Cardiac muscle cell (in vitro differentiated cells and primary cell): ENCODE results near the gene GSC2. TPM values are rescaled to one million over a fixed set of nuclear protein-coding genes. Genes with fewer than 3 reads are reported as not detected.

Source experiments
- DNase-seq, 2 donors: peaks; one replicate each; pipeline versions ENCODE4 v3.0.0 to v3.0.0-alpha.2; 2010 to 2017; ENCODE audit warnings: low read depth in 1 of 2, low spot score in 1 of 2
- H3K27ac ChIP-seq: fragments of 200-600 bp; sonication (generic); 2 replicates; pipeline ENCODE4 v1.5.1; 2016
- H3K27me3 ChIP-seq: fragments of 200-600 bp; sonication (generic); 2 replicates; pipeline ENCODE4 v1.6.0; 2016; ENCODE audit warnings: control low read depth
- H3K36me3 ChIP-seq: fragments of 200-600 bp; sonication (generic); 2 replicates; pipeline ENCODE4 v1.5.1; 2016; ENCODE audit warnings: control low read depth
- H3K4me1 ChIP-seq: fragments of 200-600 bp; sonication (generic); 2 replicates; pipeline ENCODE4 v1.8.1; 2017; ENCODE audit warnings: low read depth, mild to moderate bottlenecking, mixed run types
- H3K4me3 ChIP-seq: fragments of 200-600 bp; sonication (generic); 2 replicates; pipeline ENCODE4 v1.5.1; 2016; ENCODE audit warnings: mild to moderate bottlenecking
- H3K9me3 ChIP-seq: fragments of 200-600 bp; sonication (generic); 2 replicates; pipeline ENCODE4 v1.5.1; 2017; ENCODE audit warnings: low read depth, mild to moderate bottlenecking, control low read depth
- CTCF ChIP-seq: IDR thresholded peaks from 2 replicates; pipeline ENCODE4 v1.5.1; 2012; ENCODE audit warnings: low read depth, mild to moderate bottlenecking, low read length
- polyA plus RNA-seq: library from polyadenylated mRNA; unstranded; fragments of >200 nt; fragmentation: Nextera tagmentation; extraction: Ambion mirVana; gene quantifications from 2 replicates; pipeline ENCODE4 v1.2.1, GENCODE V29; 2016
- total RNA-seq: library from RNA; depleted of rRNA; stranded (reverse); fragments of >200 nt; gene quantifications from 2 replicates; pipeline ENCODE4 v1.2.3, GENCODE V29; 2016

Gene GSC2
- total and polyA plus RNA-seq, 2 experiments from 2014 or later, result not detected

GRCh38 chr22:19148417-19149046 lies 1.6 kb downstream of the GSC2 start:
- Histone ChIP-seq H3K4me1 (peaks cover 4% of the 10 kb centered on the region), H3K36me3 (no peaks in the 10 kb centered on the region), H3K9me3 (no peaks in the 10 kb centered on the region), H3K27ac (no peak overlapping the region), H3K4me3 (no peak overlapping the region), H3K27me3 (peaks cover 78% of the 10 kb centered on the region)
- no peak for DNase-seq
- no peak for TF ChIP-seq CTCF

GRCh38 chr22:19147195-19147780 lies 2.8 kb downstream of the GSC2 start:
- H3K4me3 ChIP-seq, result no peak overlapping the region
- peaks cover 65% of the 10 kb centered on the region for H3K27me3 ChIP-seq
- H3K36me3 ChIP-seq, result peaks cover under 1% of the 10 kb centered on the region
- H3K9me3 ChIP-seq, result no peaks in the 10 kb centered on the region
- no peak for TF ChIP-seq CTCF
- no peak overlapping the region for H3K27ac ChIP-seq
- no peak for DNase-seq
- H3K4me1 ChIP-seq, result peaks cover 7% of the 10 kb centered on the region

- no peak for DNase-seq
- no peaks in the 10 kb centered on the region for H3K9me3 ChIP-seq
- no peak overlapping the region for H3K4me3 ChIP-seq
- H3K36me3 ChIP-seq, result peaks cover 7% of the 10 kb centered on the region
- TF ChIP-seq CTCF, result no peak
- peaks cover 56% of the 10 kb centered on the region for H3K27me3 ChIP-seq
- peaks cover 7% of the 10 kb centered on the region for H3K4me1 ChIP-seq
- H3K27ac ChIP-seq, result no peak overlapping the region
Measured at GRCh38 chr22:19146215-19146968, 3.7 kb downstream of the GSC2 start.

GRCh38 chr22:19143967-19144400 lies 6.1 kb downstream of the GSC2 start:
- Histone ChIP-seq H3K36me3 (peaks cover 19% of the 10 kb centered on the region), H3K27me3 (peaks cover 32% of the 10 kb centered on the region), H3K4me3 (peak overlapping the region; percentile 70), H3K27ac (peak overlapping the region; percentile 5), H3K4me1 (peaks cover 7% of the 10 kb centered on the region), H3K9me3 (no peaks in the 10 kb centered on the region)
- DNase-seq, result peak in 1 of 2 donors; percentile 6
- no peak for TF ChIP-seq CTCF

DNA sequence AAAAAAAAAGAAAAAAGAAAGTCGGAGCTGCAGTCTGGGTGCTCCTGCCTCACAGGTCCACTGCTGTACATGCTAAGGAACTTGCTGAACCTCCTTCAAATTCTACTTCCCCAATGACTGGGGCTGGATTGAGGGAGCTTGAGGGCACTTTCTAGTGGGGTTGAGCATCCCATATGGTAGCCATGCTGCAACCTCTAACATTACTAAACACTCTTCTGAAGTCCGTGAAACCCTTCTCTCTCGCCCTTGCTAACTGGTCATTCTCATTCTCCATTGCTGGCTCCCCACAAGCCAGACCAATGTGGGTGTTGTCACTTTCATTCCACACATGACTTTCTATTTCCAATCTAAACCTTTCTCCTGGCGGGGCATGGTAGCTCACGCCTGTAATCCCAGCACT lies 6.9 kb downstream of the GSC2 start:
- peaks cover 24% of the 10 kb centered on the region for H3K27me3 ChIP-seq
- DNase-seq, result no peak
- H3K9me3 ChIP-seq, result no peaks in the 10 kb centered on the region
- H3K4me1 ChIP-seq, result peaks cover 7% of the 10 kb centered on the region
- H3K27ac ChIP-seq, result no peak overlapping the region
- TF ChIP-seq CTCF, result no peak
- peak overlapping the region; percentile 70 for H3K4me3 ChIP-seq
- peaks cover 22% of the 10 kb centered on the region for H3K36me3 ChIP-seq
